K562 (cell line): ENCODE results near the gene PRCP. TPM values are rescaled to one million over a fixed set of nuclear protein-coding genes. Genes with fewer than 3 reads are reported as not detected.

Experiments
- ATAC-seq: fragments of 200-7000 bp; cut with Tn5 transposase; 3 replicates; pipeline ENCODE4 v1.9.1; 2020; ENCODE audit warnings: moderate library complexity
- BruUV-seq: library from RNA; stranded (reverse); fragments of 400-500 nt; replicated peaks from 2 replicates; lab custom pipeline; 2021; lab: Mats Ljungman, UMichigan
- CTCF ChIA-PET: fragments of 300-600 bp; formaldehyde crosslinking; extraction: SDS; loops from one replicate; lab custom pipeline; 2021; ENCODE audit warnings: low intra/inter-chr PET ratio; lab: Yijun Ruan, JAX
- POLR2A ChIA-PET: fragments of 300-600, 350-650 bp; sonication (Branson Sonifier 250); formaldehyde crosslinking; extraction: SDS; loops from one replicate; lab custom pipeline; 2021; ENCODE audit warnings: antibody characterized with exemption, inconsistent platforms; lab: Yijun Ruan, JAX
- DNase-seq, 4 experiments: peaks; one replicate each; pipeline versions ENCODE4 v3.0.0 to v3.0.0-alpha.2; 2011 to 2018; ENCODE audit warnings: low spot score in 3 of 4, mixed read lengths in 3 of 4; ENCODE audit errors: extremely low read depth in 1 of 4
- FAIRE-seq: peaks from 2 replicates; lab custom pipeline; 2011; peaks lifted over from hg19 to GRCh38; lab: Jason Lieb, UNC
- H2AFZ ChIP-seq: 2 replicates; pipeline ENCODE4 v1.6.0; 2011; ENCODE audit warnings: low read depth, low read length, control low read depth, inconsistent platforms
- H3K27ac ChIP-seq: fragments of 200-600 bp; 3 replicates; pipeline ENCODE4 v1.8.0; 2011; ENCODE audit warnings: low read depth, mild to moderate bottlenecking, control low read depth, inconsistent platforms, low read length, moderate library complexity, mixed read lengths; ENCODE audit errors: extremely low read depth
- H3K27me3 ChIP-seq, 2 experiments: fragments of 300-600 bp in 1 of 2; 2 replicates in 1 of 2; 3 replicates in 1 of 2; pipeline versions ENCODE4 v1.6.0 to v1.8.0; 2011; ENCODE audit warnings: inconsistent platforms in 2 of 2, low read length in 2 of 2, mild to moderate bottlenecking in 1 of 2, mixed read lengths in 1 of 2, moderate library complexity in 1 of 2; ENCODE audit not compliant: control insufficient read depth in 2 of 2, insufficient read depth in 2 of 2
- H3K36me3 ChIP-seq: fragments of 300-600 bp; 3 replicates; pipeline ENCODE4 v1.8.0; 2011; ENCODE audit warnings: mild to moderate bottlenecking, low read length, inconsistent platforms; ENCODE audit not compliant: control insufficient read depth, insufficient read depth
- H3K4me1 ChIP-seq, 2 experiments: fragments of 200-600 bp in 1 of 2; replicated peaks in 1 of 2; 2 replicates in 1 of 2; 3 replicates in 1 of 2; pipeline versions ENCODE4 v1.5.1 to v1.8.0; 2011; ENCODE audit warnings: inconsistent platforms in 2 of 2, low read length in 2 of 2, mild to moderate bottlenecking in 1 of 2, mixed read lengths in 1 of 2, moderate library complexity in 1 of 2; ENCODE audit not compliant: control insufficient read depth in 2 of 2, insufficient read depth in 2 of 2
- H3K4me2 ChIP-seq: 2 replicates; pipeline ENCODE4 v1.6.1; 2011; ENCODE audit warnings: low read length, control low read depth, inconsistent platforms, mixed read lengths; ENCODE audit not compliant: insufficient read depth
- H3K4me3 ChIP-seq: fragments of 200-600 bp; sonication (generic), shearing (Covaris generic); 2 replicates; pipeline ENCODE4 v1.5.1; 2016; ENCODE audit warnings: control low read depth, inconsistent platforms
- H3K79me2 ChIP-seq: fragments of 200-600 bp; 3 replicates; pipeline ENCODE4 v1.8.0; 2011; ENCODE audit warnings: low read length, inconsistent platforms; ENCODE audit not compliant: control insufficient read depth, insufficient read depth
- H3K9ac ChIP-seq, 2 experiments: 2 replicates each; pipeline versions ENCODE4 v1.6.0 to v1.6.1; 2011; ENCODE audit warnings: low read depth in 2 of 2, low read length in 2 of 2, control low read depth in 1 of 2, inconsistent platforms in 1 of 2, mild to moderate bottlenecking in 1 of 2, mixed read lengths in 1 of 2; ENCODE audit not compliant: insufficient read depth in 1 of 2
- H3K9me1 ChIP-seq: one replicate; pipeline ENCODE4 v1.6.0; 2011; ENCODE audit warnings: inconsistent platforms, mild to moderate bottlenecking, low read length, moderate library complexity; ENCODE audit not compliant: control insufficient read depth, insufficient read depth
- H3K9me3 ChIP-seq: replicated peaks from 2 replicates; pipeline ENCODE4 v1.5.1; 2011; ENCODE audit warnings: low read depth, low read length, inconsistent platforms; ENCODE audit not compliant: control insufficient read depth, insufficient read depth
- H4K20me1 ChIP-seq: replicated peaks from 2 replicates; pipeline ENCODE4 v1.6.1; 2011; ENCODE audit warnings: low read length, inconsistent platforms, mixed read lengths; ENCODE audit not compliant: control insufficient read depth, insufficient read depth
- ELK1 ChIP-seq: sonication (generic); formaldehyde crosslinking; IDR thresholded peaks from 2 replicates; pipeline ENCODE4 v1.8.1; 2022; ENCODE audit warnings: missing genetic modification reagents
- GTF2E2 ChIP-seq: fragments of 200-800 bp; sonication (Bioruptor generic); IDR thresholded peaks from 2 replicates; pipeline ENCODE4 v1.6.1; 2016; ENCODE audit warnings: missing genetic modification characterization, missing compliant biosample characterization
- KLF16 ChIP-seq: IDR thresholded peaks from 2 replicates; pipeline ENCODE4 v1.6.1; 2016; ENCODE audit warnings: antibody characterized with exemption
- MAFK ChIP-seq: IDR thresholded peaks from 2 replicates; pipeline ENCODE4 v1.6.1; 2011; ENCODE audit warnings: low read length, improper control_type of control experiment
- NCOA4 ChIP-seq: fragments of 450-650 bp; IDR thresholded peaks from 2 replicates; pipeline ENCODE4 v1.6.1; 2018; ENCODE audit warnings: mild to moderate bottlenecking; ENCODE audit not compliant: partially characterized antibody
- RBBP5 ChIP-seq: fragments of 200-600 bp; sonication (generic); IDR thresholded peaks from 2 replicates; pipeline ENCODE4 v1.6.1; 2012; ENCODE audit warnings: borderline replicate concordance, mild to moderate bottlenecking, low read length, control low read depth, inconsistent platforms; ENCODE audit not compliant: insufficient read depth, poor library complexity, severe bottlenecking
- TEAD1 ChIP-seq, 2 experiments: fragments of 450-650 bp in 1 of 2; sonication (generic) in 1 of 2; formaldehyde crosslinking; IDR thresholded peaks; 2 replicates each; pipeline versions ENCODE4 v1.4.0 to v1.8.0; 2020 to 2022; ENCODE audit warnings: mild to moderate bottlenecking in 2 of 2, missing genetic modification reagents in 1 of 2
- ZNF311 ChIP-seq: fragments of 250-450 bp; sonication (Bioruptor Pico); IDR thresholded peaks from 2 replicates; pipeline ENCODE4 v1.4.0; 2020; ENCODE audit warnings: mild to moderate bottlenecking, moderate library complexity
- WGBS: fragments of 100-300 bp; shearing (Covaris generic); methylation state at CpG from one replicate; pipeline ENCODE4 v1.1.6; 2016; ENCODE audit warnings: low coverage, mixed read lengths; ENCODE audit not compliant: insufficient coverage; ENCODE audit errors: missing lambda C conversion rate; 5-methylcytosine and 5-hydroxymethylcytosine counted together
- in situ Hi-C: fragments of 300-500 bp; cut with MboI; formaldehyde crosslinking; loops from 4 replicates; pipeline ENCODE4 v1.15.0; 2018; ENCODE audit warnings: inconsistent platforms, mixed read lengths
- intact Hi-C: fragments of 100-400 bp; cut with micrococcal nuclease; formaldehyde crosslinking; loops from 2 replicates; pipeline ENCODE4 v1.14.2; 2022
- polyA plus RNA-seq, 8 experiments: library from polyadenylated mRNA; depleted of rRNA in 4 of 8; stranded (reverse) in 5 of 8; unstranded in 3 of 8; fragments of >200 nt; fragmentation: Nextera tagmentation in 2 of 8; fragmentation: Illumina TruSeq in 1 of 8; extraction: Ambion mirVana in 2 of 8; extraction: Trizol in 1 of 8; gene quantifications; 2 replicates each; pipeline versions ENCODE4 v1.2.1 to v1.2.3, GENCODE V29; 2011 to 2014; ENCODE audit warnings: inconsistent platforms in 1 of 8, missing spikeins in 1 of 8
- total RNA-seq, 7 experiments: library from RNA; depleted of rRNA in 6 of 7; stranded (reverse); fragments of >200 nt in 6 of 7; fragmentation: Illumina TruSeq in 2 of 7; extraction: Trizol in 2 of 7; gene quantifications; 2 replicates each; pipeline versions ENCODE4 v1.2.1 to v1.2.3, GENCODE V29; 2011 to 2021; ENCODE audit warnings: low replicate concordance in 1 of 7

Gene PRCP
- total and polyA plus RNA-seq, 9 of the 15 experiments (the other 6 are each of a cell fraction or from before 2014, with no cell fraction given): 9.5 to 43.1 (median 23.2) TPM

GRCh38 chr11:82892611-82893169 is 7.5 kb downstream of the PRCP start:
- CTCF ChIA-PET: no interaction called here
- no peak overlapping the region for H3K9ac ChIP-seq
- no peak overlapping the region for H3K4me2 ChIP-seq
- DNase-seq (no peak), FAIRE-seq (no peak), ATAC-seq (no peak)
- H3K79me2 ChIP-seq: peaks cover 5% of the 10 kb centered on the region; the same call in 1 of the 3 replicates
- no peaks in the 10 kb centered on the region for H3K36me3 ChIP-seq
- no peaks in the 10 kb centered on the region for H3K9me1 ChIP-seq
- POLR2A ChIA-PET: no interaction called here
- intact Hi-C loops: no loop called here
- no peak overlapping the region for H2AFZ ChIP-seq
- no peaks in the 10 kb centered on the region for H3K9me3 ChIP-seq
- H3K27ac ChIP-seq: no peak overlapping the region
- peaks cover 0 to 7% of the 10 kb centered on the region in 2 experiments; a peak in 2 of 5 replicates for H3K4me1 ChIP-seq
- H3K4me3 ChIP-seq: no peak overlapping the region
- 36% methylated on average over 2 of the region's 2 CpGs for WGBS
- H3K27me3 ChIP-seq: no peaks in the 10 kb centered on the region; a peak in 1 of 5 replicates
- H4K20me1 ChIP-seq: no peaks in the 10 kb centered on the region; the same call in 1 of the 2 replicates
- TF ChIP-seq NCOA4 (no peak), TEAD1 (CRISPR knock-in tag; IDR thresholded peaks at IDR 0.05) (no peak), ELK1 (no peak), RBBP5 (no peak), GTF2E2 (tag) (no peak), MAFK (no peak), ZNF311 (no peak), KLF16 (no peak)
- in situ Hi-C loops: no loop called here
- BruUV-seq: no TSS peak
